ENCODE results near the gene AAMP. TPM values are rescaled to one million over a fixed set of nuclear protein-coding genes. Genes with fewer than 3 reads are reported as not detected.
"Not testable (repeated sequence)": the region's sequence is repeated elsewhere in the genome, so short reads cannot be mapped to it uniquely, and the experiment has no call there.

Gene AAMP
- total and polyA plus RNA-seq, 2 donors from 2014 or later, result 70.1 to 108 TPM

DNA sequence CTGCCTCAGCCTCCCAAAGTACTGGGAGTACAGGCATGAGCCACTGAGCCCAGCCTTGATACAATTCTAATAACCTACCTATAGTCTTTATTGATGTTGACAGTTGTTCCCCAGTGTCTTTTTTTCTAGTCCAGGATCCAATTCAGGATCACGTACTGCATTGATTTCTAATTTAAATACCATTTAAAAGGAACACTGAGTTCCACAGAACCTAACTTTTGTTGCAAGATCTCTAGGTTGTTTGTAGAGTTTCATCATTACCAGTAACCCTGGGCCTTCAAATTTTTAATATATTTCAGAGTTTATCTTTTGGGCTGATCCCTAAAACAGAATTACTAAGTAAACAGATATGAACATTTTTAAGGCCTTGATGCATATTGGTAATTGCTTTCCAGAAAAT is 43.4 kb upstream of the AAMP start:
- intact Hi-C loops (cut with DNase I), result no loop called here
- no peak overlapping the region for H3K9ac ChIP-seq (ENCODE audit: low read length in 3 of 3)
- no peaks in the 10 kb centered on the region for H3K27me3 ChIP-seq (ENCODE audit: control insufficient read depth, insufficient read depth, low read length)
- H3K4me3 ChIP-seq (ENCODE audit: low read length in 3 of 3), result no peak overlapping the region
- H3K9me3 ChIP-seq (ENCODE audit: control insufficient read depth in 2 of 3, insufficient read depth in 1 of 3, low read length in 3 of 3), result no peaks in the 10 kb centered on the region
- no peak for FAIRE-seq
- H3K36me3 ChIP-seq (ENCODE audit: control insufficient read depth in 2 of 3, insufficient read depth in 3 of 3, low read length in 3 of 3), result no peaks in the 10 kb centered on the region
- TF ChIP-seq, protein P1, sequence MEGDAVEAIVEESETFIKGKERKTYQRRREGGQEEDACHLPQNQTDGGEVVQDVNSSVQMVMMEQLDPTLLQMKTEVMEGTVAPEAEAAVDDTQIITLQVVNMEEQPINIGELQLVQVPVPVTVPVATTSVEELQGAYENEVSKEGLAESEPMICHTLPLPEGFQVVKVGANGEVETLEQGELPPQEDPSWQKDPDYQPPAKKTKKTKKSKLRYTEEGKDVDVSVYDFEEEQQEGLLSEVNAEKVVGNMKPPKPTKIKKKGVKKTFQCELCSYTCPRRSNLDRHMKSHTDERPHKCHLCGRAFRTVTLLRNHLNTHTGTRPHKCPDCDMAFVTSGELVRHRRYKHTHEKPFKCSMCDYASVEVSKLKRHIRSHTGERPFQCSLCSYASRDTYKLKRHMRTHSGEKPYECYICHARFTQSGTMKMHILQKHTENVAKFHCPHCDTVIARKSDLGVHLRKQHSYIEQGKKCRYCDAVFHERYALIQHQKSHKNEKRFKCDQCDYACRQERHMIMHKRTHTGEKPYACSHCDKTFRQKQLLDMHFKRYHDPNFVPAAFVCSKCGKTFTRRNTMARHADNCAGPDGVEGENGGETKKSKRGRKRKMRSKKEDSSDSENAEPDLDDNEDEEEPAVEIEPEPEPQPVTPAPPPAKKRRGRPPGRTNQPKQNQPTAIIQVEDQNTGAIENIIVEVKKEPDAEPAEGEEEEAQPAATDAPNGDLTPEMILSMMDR (IDR thresholded peaks at IDR 0.05; ENCODE audit: borderline replicate concordance, extremely low read depth, insufficient read depth), result no peak
- DNase-seq, result no peak
- H3K27ac ChIP-seq (ENCODE audit: low read depth in 2 of 2, low read length in 2 of 2), result no peak overlapping the region
- peaks cover 4 to 6% (median 5%) of the 10 kb centered on the region in 3 donors for H3K4me1 ChIP-seq (ENCODE audit: control insufficient read depth in 2 of 3, insufficient read depth in 2 of 3, low read depth in 1 of 3, low read length in 3 of 3)

DNA sequence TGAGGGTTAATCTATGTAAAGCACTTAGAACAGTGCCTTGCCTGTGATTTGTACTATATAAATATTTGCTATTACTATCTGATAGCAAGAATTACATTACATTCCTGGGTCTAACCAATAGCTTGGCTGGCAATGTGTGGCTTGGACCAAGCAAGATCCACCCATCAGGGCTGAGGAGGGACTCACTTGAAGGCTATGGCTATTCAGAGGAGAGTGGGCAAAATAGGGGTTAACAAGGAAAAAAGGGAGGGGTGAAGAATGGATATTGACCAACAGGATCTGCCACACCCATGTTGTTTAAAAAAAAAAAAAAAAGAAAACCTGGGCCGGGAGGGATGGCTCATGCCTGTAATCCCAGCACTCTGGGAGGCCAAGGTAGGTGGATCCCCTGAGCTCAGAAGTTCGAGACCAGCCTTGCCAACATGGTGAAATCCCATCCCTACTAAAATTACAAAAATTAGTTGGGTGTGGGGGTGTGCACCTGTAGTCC is 42.4 kb upstream of the AAMP start:
- H3K4me1 ChIP-seq (ENCODE audit: control insufficient read depth in 2 of 3, insufficient read depth in 2 of 3, low read depth in 1 of 3, low read length in 3 of 3), result peaks cover 4 to 6% (median 5%) of the 10 kb centered on the region in 3 donors
- FAIRE-seq, result no peak
- no peak overlapping the region for H3K27ac ChIP-seq (ENCODE audit: low read depth in 2 of 2, low read length in 2 of 2)

DNA sequence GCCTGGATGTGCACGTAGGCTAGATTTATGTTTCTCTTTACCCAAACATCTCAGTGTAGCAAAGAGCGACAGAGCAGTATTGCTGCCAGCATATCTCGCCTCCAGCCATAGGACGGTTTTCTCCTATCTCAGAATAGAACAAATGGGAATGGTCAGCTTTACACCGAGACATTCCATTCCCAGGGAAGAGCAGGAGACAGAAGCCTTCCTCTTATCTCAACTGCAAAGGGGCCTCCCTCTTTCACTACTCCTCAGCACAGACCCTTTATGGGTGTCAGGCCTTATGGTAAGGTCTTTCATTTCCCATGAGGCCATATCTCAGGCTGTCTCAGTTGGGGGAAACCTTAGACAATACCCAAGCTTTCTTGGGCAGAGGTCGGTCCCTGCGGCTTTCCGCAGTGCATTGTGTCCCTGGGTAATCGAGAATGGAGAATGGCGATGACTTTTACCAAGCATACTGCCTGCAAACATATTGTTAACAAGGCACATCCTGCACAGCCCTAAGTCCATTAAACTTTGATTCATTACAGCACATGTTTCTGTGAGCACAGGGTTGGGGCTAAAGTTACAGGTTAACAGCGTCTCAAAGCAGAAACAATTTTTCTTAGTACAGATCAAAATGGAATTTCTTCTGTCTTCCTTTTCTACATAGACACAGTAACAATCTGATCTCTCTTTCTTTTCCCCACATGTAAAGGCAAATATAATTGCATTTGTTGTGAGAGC is 41.8 kb upstream of the AAMP start:
- H3K4me3 ChIP-seq (ENCODE audit: low read length in 3 of 3); H3K9me3 ChIP-seq (ENCODE audit: control insufficient read depth in 2 of 3, insufficient read depth in 1 of 3, low read length in 3 of 3); H3K9ac ChIP-seq (ENCODE audit: low read length in 3 of 3); H3K36me3 ChIP-seq (ENCODE audit: control insufficient read depth in 2 of 3, insufficient read depth in 3 of 3, low read length in 3 of 3); H3K4me1 ChIP-seq (ENCODE audit: control insufficient read depth in 2 of 3, insufficient read depth in 2 of 3, low read depth in 1 of 3, low read length in 3 of 3); H3K27me3 ChIP-seq (ENCODE audit: control insufficient read depth, insufficient read depth, low read length); intact Hi-C loops (cut with DNase I); FAIRE-seq: not testable (repeated sequence)
- H3K27ac ChIP-seq (ENCODE audit: low read depth in 2 of 2, low read length in 2 of 2), result peak overlapping the region in 1 of 2 donors; percentile 43
- peak in 1 of 5 donors; percentile 58 for DNase-seq

More for the DNA sequence above, 42.4 kb upstream of the AAMP start:
- H3K4me3 ChIP-seq (ENCODE audit: low read length in 3 of 3), result no peak overlapping the region
- no peak overlapping the region for H3K9ac ChIP-seq (ENCODE audit: low read length in 3 of 3)
- H3K36me3 ChIP-seq (ENCODE audit: control insufficient read depth in 2 of 3, insufficient read depth in 3 of 3, low read length in 3 of 3), result no peaks in the 10 kb centered on the region
- TF ChIP-seq, protein P1 (IDR thresholded peaks at IDR 0.05; ENCODE audit: borderline replicate concordance, extremely low read depth, insufficient read depth), result no peak
- H3K9me3 ChIP-seq (ENCODE audit: control insufficient read depth in 2 of 3, insufficient read depth in 1 of 3, low read length in 3 of 3), result no peaks in the 10 kb centered on the region
- intact Hi-C loops (cut with DNase I), result no loop called here
- H3K27me3 ChIP-seq (ENCODE audit: control insufficient read depth, insufficient read depth, low read length), result no peaks in the 10 kb centered on the region
- DNase-seq, result no peak

DNA sequence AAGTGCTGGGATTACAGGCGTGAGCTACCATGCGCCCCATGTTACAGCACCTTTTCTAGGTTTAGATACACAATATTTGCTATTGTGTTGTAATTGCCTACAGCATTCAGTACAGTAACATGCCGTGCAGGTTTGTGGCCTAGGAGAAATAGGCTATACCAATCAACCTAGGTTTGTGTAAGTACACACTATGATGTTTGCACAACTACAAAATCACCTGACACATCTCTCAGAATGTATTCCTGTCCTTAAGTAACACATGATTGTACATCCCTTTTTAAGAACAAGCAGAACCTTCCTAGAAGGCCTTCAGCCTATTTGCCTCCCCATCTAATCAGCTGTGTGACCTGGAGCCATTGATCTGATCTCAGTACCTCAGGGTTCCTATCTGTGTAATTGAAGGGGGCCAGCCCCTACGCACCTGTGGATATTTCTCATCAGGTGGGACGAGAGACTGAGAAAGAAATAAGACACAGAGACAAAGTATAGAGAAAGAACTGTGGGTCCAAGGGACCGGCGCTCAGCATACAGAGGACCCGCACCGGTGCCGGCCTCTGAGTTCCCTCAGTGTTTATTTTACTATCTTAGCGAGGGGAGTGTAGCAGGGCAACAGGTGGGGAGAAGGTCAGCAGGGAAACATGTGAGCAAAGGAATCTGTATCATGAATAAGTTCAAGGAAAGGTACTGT is 41.1 kb upstream of the AAMP start:
- TF ChIP-seq, protein P1 (IDR thresholded peaks at IDR 0.05; ENCODE audit: borderline replicate concordance, extremely low read depth, insufficient read depth), result no peak
- Histone ChIP-seq H3K4me3 (ENCODE audit: low read length in 3 of 3) (no peak overlapping the region), H3K9ac (ENCODE audit: low read length in 3 of 3) (peak overlapping the region in 1 of 3 donors; percentile 34), H3K36me3 (ENCODE audit: control insufficient read depth in 2 of 3, insufficient read depth in 3 of 3, low read length in 3 of 3) (no peaks in the 10 kb centered on the region), H3K27ac (ENCODE audit: low read depth in 2 of 2, low read length in 2 of 2) (no peak overlapping the region), H3K9me3 (ENCODE audit: control insufficient read depth in 2 of 3, insufficient read depth in 1 of 3, low read length in 3 of 3) (no peaks in the 10 kb centered on the region), H3K4me1 (ENCODE audit: control insufficient read depth in 2 of 3, insufficient read depth in 2 of 3, low read depth in 1 of 3, low read length in 3 of 3) (peaks cover 0 to 8% (median 5%) of the 10 kb centered on the region in 3 donors), H3K27me3 (ENCODE audit: control insufficient read depth, insufficient read depth, low read length) (no peaks in the 10 kb centered on the region)
- intact Hi-C loops (cut with DNase I), result no loop called here
- DNase-seq (no peak), FAIRE-seq (no peak)
